Upper lobe of left lung (tissue), 6 donors: ENCODE results near the gene SECISBP2. TPM values are rescaled to one million over a fixed set of nuclear protein-coding genes. Genes with fewer than 3 reads are reported as not detected.

Source experiments
- ATAC-seq, 2 donors: fragments of 200-7000 bp; cut with Tn5 transposase; one replicate each; pipeline ENCODE4 v1.9.1; 2022; ENCODE audit warnings: mild to moderate bottlenecking in 2 of 2, moderate library complexity in 2 of 2; ENCODE audit not compliant: low FRiP score in 2 of 2
- DNase-seq, 2 donors: peaks; one replicate each; pipeline ENCODE4 v3.0.0-alpha.2; 2019 to 2020
- H3K27ac ChIP-seq, 4 donors: fragments of 200-600 bp; sonication (generic); one replicate each; pipeline ENCODE4 v1.5.1; 2016 to 2019
- H3K27me3 ChIP-seq, 4 donors: fragments of 200-600 bp; sonication (generic); one replicate each; pipeline ENCODE4 v1.5.1; 2017 to 2019
- H3K36me3 ChIP-seq, 4 donors: fragments of 200-600 bp; sonication (generic); one replicate each; pipeline ENCODE4 v1.5.1; 2016 to 2019
- H3K4me1 ChIP-seq, 4 donors: fragments of 200-600 bp; sonication (generic); one replicate each; pipeline ENCODE4 v1.5.1; 2018 to 2019
- H3K4me3 ChIP-seq, 4 donors: fragments of 200-600 bp; sonication (generic); one replicate each; pipeline ENCODE4 v1.5.1; 2017 to 2019; ENCODE audit warnings: mild to moderate bottlenecking in 2 of 4, moderate library complexity in 1 of 4
- H3K9me3 ChIP-seq, 4 donors: fragments of 200-600 bp; sonication (generic); one replicate each; pipeline ENCODE4 v1.5.1; 2018 to 2019
- CTCF ChIP-seq, 6 experiments: fragments of 450-650 bp in 4 of 6; fragments of 200-600 bp in 2 of 6; sonication (generic) in 2 of 6; IDR thresholded peaks; one replicate each; pipeline ENCODE4 v1.5.1; 2016 to 2019; ENCODE audit warnings: antibody characterized with exemption in 6 of 6
- EP300 ChIP-seq, 4 donors: sonication (generic); formaldehyde crosslinking; IDR thresholded peaks; one replicate each; pipeline ENCODE4 v1.5.1; 2017; ENCODE audit warnings: antibody characterized with exemption in 4 of 4, control low read depth in 2 of 4
- POLR2A ChIP-seq, 4 donors: fragments of 450-650 bp; IDR thresholded peaks; one replicate each; pipeline ENCODE4 v1.5.1; 2016 to 2017; ENCODE audit warnings: antibody characterized with exemption in 4 of 4, mild to moderate bottlenecking in 2 of 4
- POLR2AphosphoS5 ChIP-seq, 2 donors: sonication (generic); formaldehyde crosslinking; IDR thresholded peaks; one replicate each; pipeline ENCODE4 v1.5.1; 2017; ENCODE audit warnings: antibody characterized with exemption in 2 of 2
- WGBS, 2 donors: methylation state at CpG; one replicate each; pipeline ENCODE4 v1.1.5; 2017 to 2018; 5-methylcytosine and 5-hydroxymethylcytosine counted together
- total RNA-seq, 6 donors: library from RNA; depleted of rRNA in 4 of 6; stranded (reverse); fragments of >200 nt in 4 of 6; gene quantifications; one replicate each; pipeline versions ENCODE4 v1.1.0 to v1.2.1, GENCODE V29; 2016 to 2021
- donor health status: DM: no; HTN: no; CAD: no; lungs with moderate emphysema.
- donor health status: DM: no; HTN: yes; CAD: no; lungs with severe emphysema.

The SECISBP2 gene
- total RNA-seq, 6 donors from 2014 or later: 42.0 to 113 (median 60.0) TPM

GRCh38 chr9:89383030-89383720 is 64.9 kb downstream of the SECISBP2 start:
- Histone ChIP-seq H3K4me3 (no peak overlapping the region), H3K4me1 (peaks cover 7 to 14% (median 8%) of the 10 kb centered on the region in 4 donors), H3K27me3 (no peaks in the 10 kb centered on the region), H3K9me3 (no peaks in the 10 kb centered on the region), H3K27ac (no peak overlapping the region), H3K36me3 (peaks cover 1 to 49% (median 28%) of the 10 kb centered on the region in 4 donors)
- WGBS, 2 donors: 87 to 88% methylated on average over 16 of the region's 16 CpGs
- TF ChIP-seq EP300 (IDR thresholded peaks at IDR 0.05) (no peak), POLR2A (IDR thresholded peaks at IDR 0.05) (no peak), CTCF (IDR thresholded peaks at IDR 0.05) (no peak)
- DNase-seq: no peak
- ATAC-seq: no peak

- DNase-seq (peak in 1 of 2 donors; percentile 31), ATAC-seq (no peak)
- H3K9me3 ChIP-seq: no peaks in the 10 kb centered on the region
- peaks cover 7 to 20% (median 11%) of the 10 kb centered on the region in 4 donors for H3K4me1 ChIP-seq
- WGBS, 2 donors: 92 to 94% methylated on average over 13 to 19 of the region's 19 CpGs
- no peaks in the 10 kb centered on the region for H3K27me3 ChIP-seq
- no peak overlapping the region for H3K27ac ChIP-seq
- H3K36me3 ChIP-seq: peaks cover 0 to 50% (median 25%) of the 10 kb centered on the region in 4 donors
- H3K4me3 ChIP-seq: no peak overlapping the region
- TF ChIP-seq POLR2AphosphoS5 (IDR thresholded peaks at IDR 0.05) (no peak), EP300 (IDR thresholded peaks at IDR 0.05) (no peak)
Observed at GRCh38 chr9:89383721-89384300, 65.5 kb downstream of the SECISBP2 start.

GRCh38 chr9:89384783-89385182 is 66.5 kb downstream of the SECISBP2 start:
- H3K27me3 ChIP-seq: no peaks in the 10 kb centered on the region
- peaks cover 0 to 54% (median 27%) of the 10 kb centered on the region in 4 donors for H3K36me3 ChIP-seq
- TF ChIP-seq POLR2AphosphoS5 (IDR thresholded peaks at IDR 0.05) (no peak), CTCF (IDR thresholded peaks at IDR 0.05) (no peak), EP300 (IDR thresholded peaks at IDR 0.05) (no peak), POLR2A (IDR thresholded peaks at IDR 0.05) (no peak)
- peak in 1 of 2 donors; percentile 66 for DNase-seq
- H3K9me3 ChIP-seq: no peaks in the 10 kb centered on the region
- H3K4me3 ChIP-seq: no peak overlapping the region
- WGBS, 2 donors: 94 to 95% methylated on average over 14 to 15 of the region's 15 CpGs
- no peak overlapping the region for H3K27ac ChIP-seq
- ATAC-seq: no peak
- peaks cover 7 to 20% (median 11%) of the 10 kb centered on the region in 4 donors for H3K4me1 ChIP-seq

- peaks cover 7 to 67% (median 34%) of the 10 kb centered on the region in 4 donors for H3K36me3 ChIP-seq
- H3K27me3 ChIP-seq: no peaks in the 10 kb centered on the region
- H3K4me3 ChIP-seq: no peak overlapping the region
- H3K9me3 ChIP-seq: no peaks in the 10 kb centered on the region
- WGBS, 2 donors: 96 to 98% methylated on average over 11 of the region's 11 CpGs
- no peak for TF ChIP-seq EP300 (IDR thresholded peaks at IDR 0.05)
- no peak for TF ChIP-seq POLR2A (IDR thresholded peaks at IDR 0.05)
- TF ChIP-seq CTCF (IDR thresholded peaks at IDR 0.05): no peak
- TF ChIP-seq POLR2AphosphoS5 (IDR thresholded peaks at IDR 0.05): no peak
- H3K4me1 ChIP-seq: peaks cover 2 to 17% (median 11%) of the 10 kb centered on the region in 4 donors
- peak in 1 of 2 donors; percentile 33 for DNase-seq
- H3K27ac ChIP-seq: no peak overlapping the region
- no peak for ATAC-seq
Observed at GRCh38 chr9:89386206-89386605, 67.9 kb downstream of the SECISBP2 start.

GRCh38 chr9:89386797-89387196 is 68.5 kb downstream of the SECISBP2 start:
- Histone ChIP-seq H3K27ac (peak overlapping the region in 3 of 4 donors; percentile 4 to 86 (median 10)), H3K9me3 (no peaks in the 10 kb centered on the region), H3K27me3 (no peaks in the 10 kb centered on the region), H3K4me1 (peaks cover 0 to 14% (median 11%) of the 10 kb centered on the region in 4 donors), H3K4me3 (no peak overlapping the region), H3K36me3 (peaks cover 8 to 73% (median 40%) of the 10 kb centered on the region in 4 donors)
- ATAC-seq (no peak), DNase-seq (peak in 1 of 2 donors; percentile 64)
- WGBS, 2 donors: 88 to 90% methylated on average over 8 to 11 of the region's 11 CpGs
- TF ChIP-seq POLR2AphosphoS5 (IDR thresholded peaks at IDR 0.05) (no peak), EP300 (IDR thresholded peaks at IDR 0.05) (no peak), POLR2A (IDR thresholded peaks at IDR 0.05) (no peak), CTCF (IDR thresholded peaks at IDR 0.05) (no peak)
